Effector CD8-positive, alpha-beta T cell (primary cell): ENCODE results near the gene SLC8A3.

Experiments
- DNase-seq: peaks from one replicate; lab custom pipeline; 2025; lab: John Stamatoyannopoulos, UW

SLC8A3 gene

GRCh38 chr14:69999261-69999674 lies 189.5 kb downstream of the SLC8A3 start:
- no peak for DNase-seq

GRCh38 chr14:69997849-69998248 lies 190.9 kb downstream of the SLC8A3 start:
- DNase-seq = no peak

GRCh38 chr14:69996216-69996615 lies 192.5 kb downstream of the SLC8A3 start:
- DNase-seq = no peak
